Ramos (cell line): ENCODE results near the gene NEAT1.

Source experiments
- in situ Hi-C: fragments of 300-500 bp; cut with MboI; formaldehyde crosslinking; loops from one replicate; pipeline ENCODE4 v1.14.3; 2022; ENCODE audit warnings: low sequenced_read_pairs; ENCODE audit not compliant: unreplicated experiment

NEAT1 gene

GRCh38 chr11:65493367-65494176 is 71.0 kb downstream of the NEAT1 start:
- in situ Hi-C loops, result no loop called here
